GM21786 (cell line): ENCODE results near the gene OR6Y1.

ENCODE experiments used
- ATAC-seq: cut with Tn5 transposase; IDR thresholded peaks from one replicate; pipeline ENCODE4 v1.9.1; 2021; ENCODE audit not compliant: unreplicated experiment

Gene OR6Y1, protein sequence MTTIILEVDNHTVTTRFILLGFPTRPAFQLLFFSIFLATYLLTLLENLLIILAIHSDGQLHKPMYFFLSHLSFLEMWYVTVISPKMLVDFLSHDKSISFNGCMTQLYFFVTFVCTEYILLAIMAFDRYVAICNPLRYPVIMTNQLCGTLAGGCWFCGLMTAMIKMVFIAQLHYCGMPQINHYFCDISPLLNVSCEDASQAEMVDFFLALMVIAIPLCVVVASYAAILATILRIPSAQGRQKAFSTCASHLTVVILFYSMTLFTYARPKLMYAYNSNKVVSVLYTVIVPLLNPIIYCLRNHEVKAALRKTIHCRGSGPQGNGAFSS

DNA sequence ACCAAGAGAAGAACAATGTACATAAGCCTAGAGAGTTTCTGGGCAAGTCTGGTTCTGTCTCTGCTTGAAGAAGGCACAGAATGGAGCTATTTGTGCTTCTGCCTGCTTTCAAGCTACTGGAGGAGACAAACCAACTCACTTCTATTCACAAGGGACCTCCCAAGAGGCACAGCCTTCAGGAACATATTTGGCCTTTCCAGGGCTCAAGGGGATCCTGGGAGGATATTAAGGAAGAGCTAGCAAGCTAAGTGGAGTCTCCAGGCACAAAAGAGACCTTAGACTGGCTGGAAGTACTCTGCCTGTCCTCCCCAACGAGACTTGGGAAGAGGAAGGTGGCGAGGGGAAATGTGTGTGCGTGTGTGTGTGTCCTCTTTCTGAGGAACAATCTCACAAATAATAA is at the start of gene OR6Y1:
Gene OR6Y1, minus strand, starts transcription at position 54 of the 400 bp plus-strand sequence. CDS start 6,300 bp downstream, outside the sequence.
- ATAC-seq, result no peak

DNA sequence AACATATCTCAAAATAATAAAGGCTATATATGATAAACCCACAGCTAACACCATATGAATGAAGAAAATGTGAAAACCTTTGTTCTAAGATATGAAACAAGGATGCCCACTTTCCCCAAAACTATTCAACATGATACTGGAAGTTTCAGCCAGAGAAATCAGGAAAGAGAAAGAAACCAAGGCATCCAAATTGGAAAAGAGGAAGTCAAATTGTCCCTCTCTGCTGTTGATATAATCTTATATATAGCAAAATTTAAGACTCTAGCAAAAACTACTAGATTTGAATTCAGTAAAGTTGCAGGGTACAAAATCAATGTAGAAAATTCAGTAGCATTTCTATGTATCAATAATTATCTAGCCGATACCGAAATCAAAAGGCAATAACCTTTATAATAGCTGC is 46.5 kb upstream of the OR6Y1 start:
- no peak for ATAC-seq

DNA sequence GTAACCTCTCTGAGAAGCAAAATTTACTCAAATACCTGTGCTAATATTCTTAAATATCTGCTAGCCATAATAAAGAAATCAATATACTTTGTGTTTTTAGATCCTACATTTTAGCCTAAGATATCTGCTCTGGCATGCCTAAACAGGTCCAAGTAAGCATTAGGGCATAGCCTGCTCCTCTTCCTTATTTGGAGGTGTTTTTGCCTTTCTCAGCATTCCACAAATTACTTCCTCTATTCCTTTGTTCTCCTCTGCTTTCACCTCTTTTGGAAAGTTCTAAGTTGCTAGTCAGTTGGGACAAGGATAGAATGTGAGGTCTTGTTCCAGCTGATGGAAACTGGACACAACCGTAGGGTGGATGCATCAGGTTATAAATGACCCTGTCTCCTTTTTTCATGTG is 32.7 kb upstream of the OR6Y1 start:
- no peak for ATAC-seq

DNA sequence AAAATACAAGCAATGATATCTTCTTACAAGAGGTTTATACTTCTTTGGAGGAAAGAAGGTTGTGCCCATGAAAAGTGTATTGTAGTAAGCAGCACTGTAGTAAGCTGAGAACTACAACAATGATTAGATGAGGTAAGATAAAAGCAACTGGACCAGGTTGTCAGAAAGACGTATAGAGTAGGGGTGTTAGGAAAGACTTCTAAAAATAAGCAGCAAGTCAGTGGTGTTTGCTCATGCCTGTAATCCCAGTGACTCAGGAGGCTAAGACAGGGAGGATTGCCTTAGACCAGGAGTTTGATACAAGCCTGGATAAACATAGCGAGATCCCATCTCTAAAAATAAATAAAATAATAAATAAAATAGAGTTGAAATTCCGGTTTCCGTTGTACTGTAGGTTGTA is 29.8 kb upstream of the OR6Y1 start:
- ATAC-seq, result no peak

DNA sequence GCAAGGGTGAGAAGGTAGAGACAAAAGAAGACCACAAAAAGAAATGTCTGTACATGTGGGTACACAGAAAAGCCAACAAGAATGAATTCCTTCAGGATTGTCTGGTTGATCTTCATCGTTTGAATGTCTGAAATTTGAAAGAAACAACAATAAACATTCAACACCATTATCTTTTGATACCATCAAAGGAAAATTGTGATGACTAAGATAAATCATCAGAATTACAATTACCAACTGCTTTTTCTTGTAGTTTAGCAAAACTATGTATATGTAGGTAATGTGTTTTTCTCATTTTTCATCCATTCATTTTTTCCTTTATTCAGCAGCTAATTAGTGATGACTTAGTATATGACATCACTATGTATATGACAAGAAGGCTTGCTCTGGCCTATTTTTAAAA is 25.5 kb upstream of the OR6Y1 start, which contains the start of gene OR10X1:
Gene OR10X1, minus strand, starts transcription at position 167 of the 400 bp plus-strand sequence. Its CDS starts 0 bp downstream, at position 167.
- ATAC-seq, result no peak

DNA sequence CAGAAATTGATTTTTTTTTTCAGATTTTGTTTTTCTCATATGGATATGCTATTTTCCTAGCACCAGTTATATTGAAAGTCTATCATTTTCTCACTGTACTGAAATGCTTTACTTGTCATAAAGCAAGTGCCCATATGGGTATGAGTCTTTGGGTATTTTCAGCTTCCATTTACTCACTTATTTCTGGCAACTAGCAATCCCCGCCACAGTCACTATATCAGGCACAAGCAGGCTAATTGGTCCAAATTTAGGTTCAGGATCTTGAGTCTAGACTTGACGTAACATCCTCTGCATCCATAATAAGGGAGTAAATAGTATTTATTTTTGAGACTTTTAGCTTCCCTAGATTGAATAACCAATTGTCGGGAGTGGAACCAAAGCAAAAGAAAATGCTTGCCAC is 23.4 kb upstream of the OR6Y1 start:
- ATAC-seq, result no peak

DNA sequence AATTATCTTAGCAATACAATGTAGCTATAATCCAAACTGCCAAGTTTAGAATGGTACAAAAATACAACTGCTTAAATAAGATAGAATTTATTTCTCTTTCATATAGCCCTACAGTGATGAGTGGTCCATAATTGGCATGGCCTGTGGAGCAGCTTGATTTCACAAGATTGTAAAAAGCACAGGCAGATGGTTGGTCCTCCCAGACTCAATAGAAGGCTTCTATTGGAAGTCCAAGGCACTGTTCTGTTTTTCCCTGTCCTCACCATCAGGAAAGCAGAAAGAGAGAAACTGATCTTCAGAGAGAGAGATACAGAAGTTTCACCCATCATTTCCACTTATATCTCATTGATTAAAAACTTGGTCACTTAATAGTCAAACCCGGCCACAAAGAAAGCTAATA is 18.0 kb upstream of the OR6Y1 start:
- ATAC-seq, result no peak

DNA sequence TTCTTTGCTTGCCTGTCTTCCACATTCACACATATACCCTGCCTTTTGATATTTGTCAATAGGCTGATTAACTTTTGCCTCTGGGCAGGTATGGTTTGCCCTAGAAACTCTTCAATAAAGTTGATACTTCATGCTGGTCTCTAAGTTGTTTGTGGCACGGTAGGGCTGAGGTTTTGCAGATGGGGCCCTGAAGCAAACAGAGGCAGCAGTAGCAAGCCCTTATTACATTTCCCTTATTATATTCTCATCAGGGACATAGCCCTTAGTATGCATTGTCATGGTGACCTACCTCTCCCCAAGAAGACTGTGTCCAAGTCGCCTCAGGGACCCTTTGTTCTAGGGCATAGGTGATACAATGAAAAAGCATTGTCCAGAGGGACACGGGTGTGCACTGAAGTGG is 16.3 kb upstream of the OR6Y1 start, which contains the start of gene OR6P1:
Gene OR6P1, minus strand, starts transcription at position 101 of the 400 bp plus-strand sequence. CDS start 6,976 bp downstream, outside the sequence.
- no peak for ATAC-seq

DNA sequence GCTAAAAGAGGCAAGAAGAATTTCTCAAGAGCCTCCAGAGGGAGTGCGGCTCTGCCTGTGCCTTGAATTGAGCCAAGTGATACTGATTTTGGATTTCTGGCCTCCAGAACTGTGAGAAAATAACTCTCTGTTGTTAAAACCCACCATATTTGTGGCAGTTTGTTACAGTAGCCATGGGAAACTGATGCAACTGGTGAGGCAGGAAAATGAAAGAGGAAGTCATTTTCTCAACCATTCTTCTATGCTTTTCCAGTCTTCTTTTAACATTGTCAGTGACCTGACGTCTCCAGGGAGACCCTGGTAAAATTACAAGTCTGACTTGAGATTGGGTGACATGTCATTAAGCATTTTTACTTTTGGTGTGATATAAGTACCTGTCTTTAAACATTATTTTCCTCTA is 10.4 kb upstream of the OR6Y1 start:
- no peak for ATAC-seq

DNA sequence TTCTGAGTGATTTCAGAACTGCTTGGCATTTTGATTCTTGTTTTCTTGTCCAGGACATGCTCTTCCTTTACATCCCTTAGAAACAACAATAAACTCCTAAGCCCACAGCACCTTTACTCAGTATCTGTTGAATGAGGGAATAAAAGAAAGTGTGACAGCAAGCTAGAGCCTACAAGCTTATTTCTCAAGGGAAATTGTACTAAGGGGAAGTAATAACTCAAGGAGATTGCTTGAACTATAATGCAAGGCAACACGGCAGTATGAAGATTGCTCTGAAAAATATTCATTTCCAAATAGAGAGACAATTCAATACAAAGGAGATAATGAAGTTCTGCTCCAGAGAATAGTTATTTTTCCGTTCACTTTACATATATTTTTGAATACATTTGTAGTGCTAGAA is 9.6 kb upstream of the OR6Y1 start:
- no peak for ATAC-seq

DNA sequence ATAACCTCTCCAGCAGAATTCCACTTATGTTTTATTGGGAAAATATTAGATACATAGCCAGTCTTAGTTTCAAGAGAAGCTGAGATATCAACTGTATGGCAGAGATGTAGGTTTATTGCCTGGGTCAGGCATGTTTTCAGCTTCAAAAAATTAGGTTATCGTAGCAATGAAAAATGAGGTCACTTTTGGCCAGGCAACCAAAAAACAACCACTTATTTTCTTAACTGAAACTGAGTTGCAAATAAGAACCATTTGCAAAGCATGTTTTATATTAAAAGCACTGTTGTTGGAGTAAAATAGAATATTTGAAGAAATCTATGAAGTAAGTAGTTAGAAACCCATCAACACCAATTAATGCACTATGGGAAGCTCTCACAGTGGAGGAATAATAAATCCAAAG is 5.5 kb upstream of the OR6Y1 start:
- ATAC-seq, result no peak

DNA sequence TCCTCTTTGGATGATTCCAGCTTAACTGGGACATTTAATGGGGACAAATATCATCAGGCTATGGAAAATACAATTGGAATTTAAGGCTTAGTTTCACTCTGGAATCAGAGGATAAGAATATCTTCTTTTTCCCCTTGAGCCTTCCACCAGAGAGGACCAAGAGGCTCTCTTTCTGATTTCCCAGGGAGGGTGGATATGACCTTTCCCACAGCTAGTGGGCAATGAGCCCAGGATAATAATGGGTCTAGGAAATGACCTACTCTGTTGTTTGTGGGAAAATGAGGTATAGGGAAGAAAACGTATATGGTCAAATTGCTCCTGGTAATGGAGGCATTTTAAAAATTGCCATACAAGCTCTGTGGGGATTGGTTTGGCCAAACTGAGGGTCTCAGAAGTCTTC is 1.9 kb downstream of the OR6Y1 start:
- ATAC-seq, result no peak

DNA sequence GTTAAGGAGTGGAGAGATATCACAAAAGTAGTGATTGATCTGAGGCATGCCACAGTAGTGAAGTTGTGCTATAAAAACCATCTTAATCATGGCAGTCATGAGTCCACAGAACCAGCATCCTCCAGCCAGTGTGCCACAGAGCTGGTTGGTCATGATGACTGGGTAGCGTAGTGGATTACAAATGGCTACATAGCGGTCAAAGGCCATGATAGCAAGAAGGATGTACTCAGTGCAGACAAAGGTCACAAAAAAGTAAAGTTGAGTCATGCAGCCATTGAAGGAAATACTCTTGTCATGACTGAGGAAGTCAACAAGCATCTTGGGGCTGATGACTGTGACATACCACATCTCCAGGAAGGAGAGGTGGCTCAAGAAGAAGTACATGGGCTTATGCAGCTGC is 6.7 kb downstream of the OR6Y1 start:
- ATAC-seq, result no peak

DNA sequence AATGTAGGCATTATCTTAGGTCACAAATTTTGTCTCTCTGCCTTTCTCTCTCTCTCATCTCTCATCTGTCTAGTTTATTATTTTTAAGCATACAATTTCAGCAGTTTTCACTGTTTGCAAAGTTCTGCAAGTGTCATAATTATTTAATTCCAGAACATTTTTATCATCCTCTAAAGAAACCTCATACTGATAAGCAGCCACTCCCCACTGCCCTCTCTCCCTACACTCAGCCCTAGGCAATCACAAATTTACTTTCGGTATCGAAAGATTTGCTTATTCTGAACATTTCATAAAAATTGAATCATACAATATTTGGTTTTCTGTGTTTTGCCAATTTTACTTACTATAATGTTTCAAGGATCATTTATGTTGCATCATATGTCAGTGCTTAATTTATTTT is 16.6 kb downstream of the OR6Y1 start:
- no peak for ATAC-seq

DNA sequence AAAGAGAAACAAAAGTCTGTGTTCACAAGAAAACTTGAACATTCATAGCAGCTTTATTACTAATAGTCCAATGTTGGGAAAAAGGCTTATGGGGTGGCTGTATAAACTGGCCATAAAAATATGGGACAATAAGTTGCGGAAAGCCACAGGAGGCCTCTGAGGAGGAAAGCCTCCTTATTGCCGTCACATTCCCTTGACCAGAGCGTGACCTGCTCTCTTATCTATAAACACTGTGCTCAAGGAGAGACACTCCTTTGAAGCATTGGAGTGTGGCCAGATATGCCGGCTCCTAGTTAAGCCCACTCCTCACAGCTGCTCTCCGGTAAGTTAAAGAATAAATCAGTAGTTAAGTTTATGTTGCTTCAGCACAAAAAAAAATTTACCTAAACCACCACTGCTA is 19.7 kb downstream of the OR6Y1 start:
- no peak for ATAC-seq

DNA sequence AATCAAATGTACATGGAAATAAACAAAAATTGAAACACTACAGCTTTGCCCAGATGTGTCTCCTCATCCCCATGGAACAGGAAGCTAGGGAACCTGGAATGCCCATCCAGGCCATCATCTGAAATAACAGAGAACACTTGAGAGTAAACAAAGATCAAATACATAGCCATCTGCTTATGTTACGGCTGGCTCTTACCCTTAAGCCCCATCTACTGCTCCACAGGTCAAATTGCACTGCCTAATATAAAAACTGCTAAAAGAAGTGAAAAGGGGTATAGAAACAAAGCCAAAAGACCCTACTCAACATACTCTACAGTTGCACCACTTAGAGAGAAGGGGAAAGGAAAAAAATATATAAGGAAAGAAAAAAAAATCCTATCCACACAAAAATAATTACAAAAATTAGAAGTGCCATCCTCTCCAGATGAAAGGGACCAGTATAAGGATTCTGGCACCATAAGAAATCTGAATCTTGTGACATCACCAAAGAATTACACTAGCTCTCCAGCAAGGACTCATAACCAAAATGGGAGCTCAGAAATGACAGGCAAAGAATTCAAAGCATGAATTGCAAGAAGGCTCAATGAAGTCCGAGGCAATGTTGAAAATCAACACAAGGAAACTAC is 26.9 kb downstream of the OR6Y1 start:
- ATAC-seq, result no peak

DNA sequence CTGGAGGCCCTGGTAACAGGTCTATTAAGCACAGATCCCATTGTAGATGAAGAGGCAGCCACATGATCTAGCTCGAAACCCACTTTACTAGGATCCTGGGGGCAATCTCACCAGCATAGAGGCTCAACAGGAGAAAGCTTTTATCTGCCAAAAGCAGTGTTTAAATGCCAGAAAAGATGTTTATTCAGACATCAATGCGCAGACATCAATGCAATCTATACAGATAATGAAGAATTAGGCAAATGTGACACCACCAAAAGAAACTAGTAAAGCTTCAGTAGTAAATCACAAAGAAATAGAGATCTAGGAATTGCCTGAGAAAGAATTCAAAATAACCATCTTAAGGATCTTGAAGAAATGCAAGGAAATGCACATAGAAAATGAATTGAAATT is 32.5 kb downstream of the OR6Y1 start:
- no peak for ATAC-seq

DNA sequence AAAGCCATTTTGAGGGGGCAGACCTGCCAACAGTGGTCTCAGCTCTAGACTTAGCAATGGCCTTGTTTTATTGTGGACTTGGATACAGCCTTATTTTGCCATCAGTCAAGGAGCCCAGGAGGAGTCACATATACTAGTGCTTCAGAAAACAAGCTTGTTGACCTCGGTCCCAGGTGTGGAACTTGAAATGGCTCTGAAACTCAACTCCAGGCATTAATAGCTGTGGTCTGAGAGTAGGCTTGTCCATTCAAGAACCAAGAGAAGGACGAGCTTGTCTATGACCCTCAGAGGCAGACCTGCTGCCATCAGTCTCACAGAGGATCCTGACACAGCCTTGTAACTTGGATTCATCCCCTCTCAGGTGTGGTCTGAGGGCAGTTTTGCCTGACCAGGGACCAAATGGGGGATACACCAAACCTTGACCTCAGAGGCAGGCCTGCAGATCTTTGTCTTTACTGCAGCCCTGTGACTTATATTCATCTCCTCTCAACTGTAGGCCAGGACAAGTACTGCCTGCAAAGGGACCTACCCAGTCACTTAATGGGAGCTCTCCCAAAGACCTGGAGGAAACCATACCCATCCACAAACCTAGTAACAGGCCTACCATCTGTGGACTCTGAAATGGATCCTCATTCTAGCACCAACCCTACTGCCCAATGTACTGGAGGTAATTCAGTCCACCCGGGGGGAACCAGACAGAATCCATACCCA is 33.1 kb downstream of the OR6Y1 start:
- no peak for ATAC-seq

DNA sequence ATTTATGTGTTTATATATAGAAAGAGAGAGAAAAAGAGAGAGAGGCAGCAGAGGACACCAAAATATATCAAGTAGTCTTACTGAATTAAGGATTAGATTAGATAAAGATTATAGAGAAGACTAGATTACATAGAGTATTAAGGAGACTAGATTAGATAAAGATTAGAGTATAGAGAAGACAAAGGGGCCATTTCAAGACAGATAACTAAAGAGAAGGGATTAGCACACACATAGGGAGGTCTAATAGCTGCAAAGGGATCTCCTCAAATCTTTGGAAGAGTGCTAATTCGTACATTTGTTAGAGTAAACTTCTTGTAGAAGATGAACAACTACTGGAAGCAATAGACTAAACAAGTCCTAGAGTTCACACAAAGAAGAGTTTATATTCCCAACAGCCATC is 34.2 kb downstream of the OR6Y1 start:
- ATAC-seq, result no peak

DNA sequence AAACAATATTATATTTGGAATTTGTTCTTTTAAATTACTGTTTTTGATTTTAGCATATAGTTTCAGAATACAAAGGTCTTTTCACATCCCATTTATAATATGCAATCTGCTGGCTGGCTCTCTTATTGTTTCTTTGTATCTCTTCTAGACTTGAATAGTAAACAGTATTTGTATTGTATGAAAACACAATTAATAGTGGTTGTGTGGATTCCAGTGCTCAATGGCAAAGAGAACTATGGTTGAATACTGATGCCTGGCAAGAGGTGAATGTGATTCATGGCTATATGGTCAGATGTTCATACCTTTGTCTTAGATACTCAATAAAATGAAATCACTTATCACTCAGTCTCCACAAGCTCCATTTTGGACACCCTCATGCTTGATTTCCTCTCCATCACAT is 37.2 kb downstream of the OR6Y1 start:
- ATAC-seq, result no peak

DNA sequence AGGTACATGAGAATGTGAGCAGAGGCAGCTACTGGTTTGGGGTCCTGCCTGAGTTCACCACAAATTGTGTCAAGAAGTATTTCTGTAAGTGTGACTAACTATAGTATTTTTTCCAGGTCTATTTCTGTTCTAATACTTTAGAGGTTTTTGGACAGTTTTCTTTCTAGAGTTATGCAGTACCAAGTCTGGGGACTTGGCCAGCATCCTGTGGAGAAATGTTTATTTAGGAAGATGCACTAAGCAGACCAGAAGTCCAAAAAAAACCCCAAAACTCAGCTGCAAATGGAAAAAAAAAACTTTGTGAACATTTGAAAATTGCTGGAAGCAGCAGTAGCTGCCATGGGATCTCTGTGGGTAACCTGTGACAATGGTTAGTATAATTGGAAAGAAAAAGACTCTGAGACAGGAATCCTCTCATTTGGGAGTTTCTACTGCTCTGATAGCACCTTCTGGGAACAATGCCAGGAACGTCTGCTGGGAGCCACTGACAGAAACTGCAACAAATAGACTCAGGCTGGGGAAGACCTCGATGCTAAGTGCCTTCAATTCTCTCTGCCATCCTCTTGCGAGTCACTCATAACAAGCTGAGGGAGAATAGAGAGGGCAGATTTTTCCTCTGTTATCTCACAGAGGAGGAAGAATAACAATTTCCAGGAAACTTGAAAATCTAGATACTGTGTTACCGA is 44.6 kb downstream of the OR6Y1 start:
- ATAC-seq, result no peak
